ENCODE data around the gene SARDH.

The SARDH gene

DNA sequence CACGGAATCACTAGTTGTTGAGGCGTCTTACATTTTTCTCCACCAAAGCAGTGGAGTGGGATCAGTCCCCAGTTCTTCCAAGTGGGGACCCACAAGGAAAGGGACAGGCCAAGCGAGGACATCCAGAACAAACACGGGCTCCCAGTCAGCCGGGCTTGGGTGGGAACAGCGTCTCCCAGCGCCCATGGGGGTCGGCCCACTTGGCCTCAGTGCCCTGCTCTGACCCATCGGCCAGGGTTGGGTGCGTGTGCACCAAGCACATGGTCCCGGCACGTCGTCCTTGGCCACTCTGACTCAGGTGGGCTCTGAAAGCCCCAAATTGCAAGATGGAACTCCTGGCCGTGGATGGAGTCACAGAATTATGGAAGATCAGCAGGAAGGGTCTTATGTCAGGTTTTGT lies 64.1 kb downstream of the SARDH start:
- no peak for DNase-seq (ENCODE audit: extremely low spot score)
- POLR2A ChIA-PET = no interaction called here
- CTCF ChIA-PET = no interaction called here
- TF ChIP-seq FOXA1 (IDR thresholded peaks at IDR 0.05) (no peak), SUZ12 (IDR thresholded peaks at IDR 0.05) (no peak), HDGF (IDR thresholded peaks at IDR 0.05; ENCODE audit: borderline replicate concordance) (no peak), LEF1 (IDR thresholded peaks at IDR 0.05; ENCODE audit: borderline replicate concordance) (no peak), PKNOX1 (IDR thresholded peaks at IDR 0.05) (no peak), FOXK2 (IDR thresholded peaks at IDR 0.05) (no peak), FOXM1 (IDR thresholded peaks at IDR 0.05; ENCODE audit: borderline replicate concordance) (no peak), TARDBP (IDR thresholded peaks at IDR 0.05) (no peak), SP1 (IDR thresholded peaks at IDR 0.05) (no peak), ARNT (IDR thresholded peaks at IDR 0.05) (no peak), L3MBTL2 (conservative IDR thresholded peaks at IDR 0.05) (no peak), NFRKB (IDR thresholded peaks at IDR 0.05) (no peak), ELF4 (IDR thresholded peaks at IDR 0.05) (no peak), CTBP1 (IDR thresholded peaks at IDR 0.05; ENCODE audit: borderline replicate concordance) (no peak), ZNF384 (IDR thresholded peaks at IDR 0.05) (no peak)

DNA sequence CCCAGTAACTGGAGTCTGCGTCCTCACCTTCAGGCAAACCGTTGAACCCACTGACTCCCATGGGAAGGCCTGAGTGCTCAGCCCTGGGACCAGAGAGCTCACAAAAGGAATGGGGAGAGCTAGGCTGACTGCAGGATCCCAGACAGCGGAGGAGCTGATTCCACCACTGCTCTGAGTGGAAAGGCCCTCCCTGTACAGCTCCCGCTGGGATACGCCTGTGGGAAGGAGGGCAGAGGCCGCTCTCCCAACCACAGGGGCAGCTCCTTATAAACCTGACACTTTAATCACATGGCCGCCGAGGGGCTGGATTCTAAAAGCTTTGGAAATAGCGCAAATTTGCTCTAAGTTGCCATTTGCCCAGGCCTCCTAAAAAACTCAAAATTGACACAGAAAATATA lies 64.9 kb downstream of the SARDH start:
- ChIA-PET CTCF (no interaction called here), POLR2A (no interaction called here)
- peak; percentile 33 for DNase-seq (ENCODE audit: extremely low spot score)
- TF ChIP-seq L3MBTL2 (conservative IDR thresholded peaks at IDR 0.05) (no peak), PKNOX1 (IDR thresholded peaks at IDR 0.05) (no peak), HDGF (IDR thresholded peaks at IDR 0.05; ENCODE audit: borderline replicate concordance) (no peak), LEF1 (IDR thresholded peaks at IDR 0.05; ENCODE audit: borderline replicate concordance) (no peak), FOXK2 (IDR thresholded peaks at IDR 0.05) (no peak), SP1 (IDR thresholded peaks at IDR 0.05) (no peak), ARNT (IDR thresholded peaks at IDR 0.05) (no peak), FOXA1 (IDR thresholded peaks at IDR 0.05) (no peak), NFRKB (IDR thresholded peaks at IDR 0.05) (no peak), TARDBP (IDR thresholded peaks at IDR 0.05) (no peak), BHLHE40 (IDR thresholded peaks at IDR 0.05; ENCODE audit: borderline replicate concordance) (no peak), SUZ12 (IDR thresholded peaks at IDR 0.05) (no peak), FOXM1 (IDR thresholded peaks at IDR 0.05; ENCODE audit: borderline replicate concordance) (no peak)

GRCh38 chr9:133672503-133673257 lies 65.5 kb downstream of the SARDH start:
- DNase-seq (ENCODE audit: extremely low spot score) = no peak
- CTCF ChIA-PET = no interaction called here
- POLR2A ChIA-PET = no interaction called here
- TF ChIP-seq TARDBP (IDR thresholded peaks at IDR 0.05) (no peak), ELF4 (IDR thresholded peaks at IDR 0.05) (no peak), NFRKB (IDR thresholded peaks at IDR 0.05) (no peak), LEF1 (IDR thresholded peaks at IDR 0.05; ENCODE audit: borderline replicate concordance) (no peak), FOXA1 (IDR thresholded peaks at IDR 0.05) (no peak), CTBP1 (IDR thresholded peaks at IDR 0.05; ENCODE audit: borderline replicate concordance) (no peak)

DNA sequence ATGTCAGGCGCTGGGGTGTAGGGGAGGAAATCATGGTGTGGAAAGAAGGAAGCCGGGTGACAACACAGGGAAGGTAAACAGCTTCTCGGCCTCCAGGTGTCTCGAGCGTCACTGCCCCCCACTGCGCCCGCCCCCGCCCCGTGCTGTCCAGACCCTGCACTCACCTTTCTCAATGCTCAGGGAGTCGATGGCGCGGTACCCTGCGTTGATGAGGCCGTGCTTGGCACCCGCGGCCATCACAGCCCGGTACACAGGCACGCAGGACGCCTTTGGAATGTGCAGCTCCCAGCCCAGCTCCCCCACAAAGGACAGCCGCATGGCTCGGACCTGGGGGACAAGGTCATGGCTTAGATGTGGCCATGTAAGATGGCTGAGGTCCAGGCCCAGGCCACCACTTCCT lies 66.8 kb downstream of the SARDH start:
- ChIA-PET CTCF (no interaction called here), POLR2A (no interaction called here)
- no peak for DNase-seq (ENCODE audit: extremely low spot score)
- TF ChIP-seq TARDBP (IDR thresholded peaks at IDR 0.05) = no peak
- TF ChIP-seq SUZ12 (IDR thresholded peaks at IDR 0.05) = no peak
- TF ChIP-seq BHLHE40 (IDR thresholded peaks at IDR 0.05; ENCODE audit: borderline replicate concordance) = no peak
- no peak for TF ChIP-seq FOXK2 (IDR thresholded peaks at IDR 0.05)
- no peak for TF ChIP-seq HDGF (IDR thresholded peaks at IDR 0.05; ENCODE audit: borderline replicate concordance)
- TF ChIP-seq PKNOX1 (IDR thresholded peaks at IDR 0.05) = no peak
- TF ChIP-seq SP1 (IDR thresholded peaks at IDR 0.05) = no peak
- TF ChIP-seq FOXM1 (IDR thresholded peaks at IDR 0.05; ENCODE audit: borderline replicate concordance) = no peak
- TF ChIP-seq L3MBTL2 (conservative IDR thresholded peaks at IDR 0.05) = no peak
- TF ChIP-seq ZNF384 (IDR thresholded peaks at IDR 0.05) = no peak
- TF ChIP-seq FOXA1 (IDR thresholded peaks at IDR 0.05) = no peak
- no peak for TF ChIP-seq CTBP1 (IDR thresholded peaks at IDR 0.05; ENCODE audit: borderline replicate concordance)
- TF ChIP-seq NFRKB (IDR thresholded peaks at IDR 0.05) = no peak

GRCh38 chr9:133670466-133670865 lies 67.7 kb downstream of the SARDH start:
- TF ChIP-seq FOXA1 (IDR thresholded peaks at IDR 0.05) (no peak), FOXM1 (IDR thresholded peaks at IDR 0.05; ENCODE audit: borderline replicate concordance) (no peak), NFRKB (IDR thresholded peaks at IDR 0.05) (no peak), LEF1 (IDR thresholded peaks at IDR 0.05; ENCODE audit: borderline replicate concordance) (no peak), ZNF384 (IDR thresholded peaks at IDR 0.05) (no peak), CTBP1 (IDR thresholded peaks at IDR 0.05; ENCODE audit: borderline replicate concordance) (no peak), BHLHE40 (IDR thresholded peaks at IDR 0.05; ENCODE audit: borderline replicate concordance) (no peak), FOXK2 (IDR thresholded peaks at IDR 0.05) (no peak), PKNOX1 (IDR thresholded peaks at IDR 0.05) (no peak), TARDBP (IDR thresholded peaks at IDR 0.05) (no peak), HDGF (IDR thresholded peaks at IDR 0.05; ENCODE audit: borderline replicate concordance) (no peak), ARNT (IDR thresholded peaks at IDR 0.05) (no peak), L3MBTL2 (conservative IDR thresholded peaks at IDR 0.05) (no peak), ELF4 (IDR thresholded peaks at IDR 0.05) (no peak), SP1 (IDR thresholded peaks at IDR 0.05) (no peak), SUZ12 (IDR thresholded peaks at IDR 0.05) (no peak)
- no peak for DNase-seq (ENCODE audit: extremely low spot score)
- ChIA-PET CTCF (no interaction called here), POLR2A (no interaction called here)

Data from HEK293T (cell line).